CD4-positive, alpha-beta T cell treated with Interleukin-2 at 100 ng/mL for 4 hours (primary cell): ENCODE results near the gene CSN3.
"Not testable (repeated sequence)": the region's sequence is repeated elsewhere in the genome, so short reads cannot be mapped to it uniquely, and the experiment has no call there.

Experiments
- DNase-seq: peaks from one replicate; pipeline ENCODE4 v3.0.0-alpha.2; 2020; ENCODE audit warnings: low spot score

The CSN3 gene, protein sequence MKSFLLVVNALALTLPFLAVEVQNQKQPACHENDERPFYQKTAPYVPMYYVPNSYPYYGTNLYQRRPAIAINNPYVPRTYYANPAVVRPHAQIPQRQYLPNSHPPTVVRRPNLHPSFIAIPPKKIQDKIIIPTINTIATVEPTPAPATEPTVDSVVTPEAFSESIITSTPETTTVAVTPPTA

DNA sequence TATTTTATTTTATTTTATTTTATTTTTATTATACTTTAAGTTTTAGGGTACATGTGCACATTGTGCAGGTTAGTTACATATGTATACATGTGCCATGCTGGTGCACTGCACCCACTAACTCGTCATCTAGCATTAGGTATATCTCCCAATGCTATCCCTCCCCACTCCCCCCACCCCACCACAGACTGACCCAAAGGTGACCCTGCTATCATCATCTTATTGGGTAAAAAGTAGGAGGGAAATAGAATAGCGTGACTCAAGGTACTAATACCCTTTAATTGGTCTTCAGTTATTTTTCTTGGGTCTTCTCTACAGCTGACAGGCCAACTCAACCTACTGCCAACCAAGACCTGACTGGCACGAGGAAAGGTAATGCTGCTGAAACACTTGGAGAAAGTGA lies at the start of gene CSN3:
Gene CSN3 (plus strand): TSS at position 301 of the 400 bp plus-strand sequence. CDS start 2,223 bp downstream, outside the sequence.
- DNase-seq: not testable (repeated sequence)

GRCh38 chr4:70192895-70193294 lies 49.5 kb upstream of the CSN3 start:
- no peak for DNase-seq

GRCh38 chr4:70195425-70195824 lies 47.0 kb upstream of the CSN3 start, which contains the start of gene ODAM:
TSS of gene ODAM (plus strand) at chr4:70195725. CDS start at chr4:70196544, 819 bp downstream.
- no peak for DNase-seq

DNA sequence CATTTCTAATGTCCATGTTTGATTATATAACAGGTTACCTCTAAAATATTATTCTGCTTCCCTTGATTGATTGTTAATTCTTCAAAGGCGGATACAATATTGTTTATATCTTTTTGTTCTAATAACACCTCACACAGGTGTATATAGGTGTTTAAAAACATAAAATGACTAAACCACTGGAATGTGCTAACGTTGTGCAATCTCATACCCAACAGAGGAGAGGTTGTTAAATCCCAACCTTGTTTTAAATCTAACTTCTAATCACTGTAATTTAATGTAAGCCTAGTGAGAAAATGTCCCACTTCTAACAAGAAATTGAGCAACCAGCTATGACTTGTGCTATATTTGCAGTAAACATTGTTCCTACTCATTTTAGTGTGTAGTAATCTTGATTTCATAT lies 45.5 kb upstream of the CSN3 start:
- DNase-seq: no peak

DNA sequence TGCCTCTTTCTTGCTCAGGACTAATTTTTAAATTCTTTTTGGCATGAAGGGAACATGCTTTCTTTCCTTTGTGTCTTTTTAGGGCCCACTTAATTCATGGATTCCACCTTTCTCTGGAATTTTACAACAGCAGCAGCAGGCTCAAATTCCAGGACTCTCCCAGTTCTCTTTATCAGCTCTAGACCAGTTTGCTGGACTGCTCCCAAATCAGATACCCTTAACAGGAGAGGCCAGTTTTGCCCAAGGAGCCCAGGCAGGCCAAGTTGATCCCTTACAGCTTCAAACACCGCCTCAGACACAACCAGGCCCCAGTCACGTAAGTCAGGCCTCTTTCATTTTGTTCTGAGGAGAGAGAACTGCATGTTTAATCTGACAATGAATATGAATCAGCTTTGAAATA lies 44.6 kb upstream of the CSN3 start:
- DNase-seq: no peak

DNA sequence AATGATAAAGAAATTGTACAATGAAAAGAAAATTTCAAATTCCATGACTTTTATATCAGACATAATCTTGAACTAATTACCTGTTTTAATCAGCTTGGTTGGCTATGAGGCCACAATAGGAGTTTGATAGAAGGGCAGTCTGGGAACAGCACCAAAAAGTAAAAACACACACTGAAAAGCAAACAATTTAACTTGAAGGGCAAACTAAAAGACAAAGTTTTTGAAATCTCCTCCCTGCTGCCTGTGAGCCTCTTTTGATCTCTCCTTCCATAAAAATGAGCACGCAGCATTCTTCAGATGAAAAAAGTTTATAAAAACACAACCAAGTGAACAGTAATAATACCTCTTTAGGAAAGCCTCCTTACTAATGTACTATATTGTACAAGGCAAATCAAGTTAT lies 38.8 kb upstream of the CSN3 start:
- no peak for DNase-seq

GRCh38 chr4:70212752-70213151 lies 29.6 kb upstream of the CSN3 start:
- DNase-seq: not testable (repeated sequence)

- not testable (repeated sequence) for DNase-seq
These were observed 26.3 kb upstream of the CSN3 start for GRCh38 chr4:70216109-70216508.

- not testable (repeated sequence) for DNase-seq
These were observed 25.8 kb upstream of the CSN3 start for GRCh38 chr4:70216550-70216949.

DNA sequence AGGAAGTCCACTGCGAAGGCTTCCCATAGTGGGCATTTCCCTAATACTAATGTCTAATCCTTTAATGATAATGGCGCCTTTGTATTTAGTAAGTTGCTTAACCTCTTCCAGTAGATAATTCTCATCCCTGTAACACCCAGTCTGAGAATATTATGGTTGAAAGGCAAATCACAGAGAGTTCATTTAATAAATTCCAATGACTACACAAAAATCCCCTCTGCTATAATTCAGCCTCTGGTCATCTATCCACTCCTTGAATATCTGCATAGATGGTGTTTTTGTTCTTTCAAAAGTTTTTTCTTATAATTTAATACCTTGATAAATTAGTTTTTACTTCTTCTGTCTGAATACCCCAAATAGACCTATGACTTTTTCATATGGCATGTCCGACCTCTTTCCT lies 21.0 kb upstream of the CSN3 start:
- not testable (repeated sequence) for DNase-seq

- DNase-seq: not testable (repeated sequence)
These were observed 20.6 kb upstream of the CSN3 start for GRCh38 chr4:70221818-70222217.

DNA sequence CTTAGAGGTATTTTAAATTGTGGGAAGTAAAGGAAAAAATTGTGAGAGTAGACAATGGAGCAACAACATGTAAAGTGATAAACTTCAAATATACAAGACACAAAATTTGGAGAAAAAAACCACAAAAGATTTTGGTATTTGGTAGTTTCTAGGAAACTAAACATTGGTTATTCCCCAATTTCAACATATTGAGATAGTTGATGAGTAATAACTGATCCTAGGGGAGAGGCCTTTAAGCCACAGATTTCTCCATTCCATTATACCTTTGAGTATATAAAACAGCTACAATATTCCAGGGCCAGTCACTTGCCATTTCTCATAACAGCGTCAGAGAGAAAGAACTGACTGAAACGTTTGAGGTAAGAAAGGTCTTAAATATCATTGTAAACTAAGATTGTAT lies 16.6 kb upstream of the CSN3 start, which contains the start of gene FDCSP:
Gene FDCSP (plus strand): TSS at position 301 of the 400 bp plus-strand sequence. CDS start 5,071 bp downstream, outside the sequence.
- no peak for DNase-seq

GRCh38 chr4:70236125-70236524 lies 6.3 kb upstream of the CSN3 start:
- no peak for DNase-seq

DNA sequence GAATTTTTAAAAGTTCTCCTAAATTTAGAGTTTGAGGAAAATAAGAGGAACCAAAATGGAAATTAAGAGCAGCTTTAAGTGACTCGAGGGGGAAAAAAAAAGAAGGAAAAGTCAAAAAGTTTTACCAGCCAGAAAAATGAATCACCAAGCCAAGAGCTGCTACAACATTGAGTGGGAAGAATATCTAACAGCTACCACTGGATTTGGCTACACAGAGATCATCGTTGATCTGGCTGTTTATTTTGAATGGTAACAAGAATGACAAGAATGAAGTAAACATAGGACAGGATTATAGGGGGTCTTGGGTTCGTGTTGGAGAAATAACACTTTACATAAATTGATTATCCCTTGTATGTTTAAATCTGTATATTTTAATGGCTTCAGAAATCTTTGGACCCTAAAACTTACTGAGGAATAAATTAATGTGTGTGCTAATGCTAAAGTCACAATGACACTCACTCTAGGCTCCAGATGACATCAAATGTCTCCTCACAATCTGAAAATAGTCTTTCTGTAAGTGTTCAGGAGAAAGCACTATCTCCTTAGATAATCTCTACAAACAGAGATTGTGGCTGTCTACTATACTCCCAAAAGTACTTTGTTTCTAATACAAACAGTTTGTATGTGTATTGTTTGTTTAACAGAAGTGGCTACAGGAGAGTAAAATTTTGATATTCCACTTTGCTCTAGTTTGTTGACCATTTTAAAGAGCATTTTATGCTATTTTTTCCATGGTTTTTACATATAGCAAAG lies 3.1 kb upstream of the CSN3 start:
- DNase-seq: no peak

DNA sequence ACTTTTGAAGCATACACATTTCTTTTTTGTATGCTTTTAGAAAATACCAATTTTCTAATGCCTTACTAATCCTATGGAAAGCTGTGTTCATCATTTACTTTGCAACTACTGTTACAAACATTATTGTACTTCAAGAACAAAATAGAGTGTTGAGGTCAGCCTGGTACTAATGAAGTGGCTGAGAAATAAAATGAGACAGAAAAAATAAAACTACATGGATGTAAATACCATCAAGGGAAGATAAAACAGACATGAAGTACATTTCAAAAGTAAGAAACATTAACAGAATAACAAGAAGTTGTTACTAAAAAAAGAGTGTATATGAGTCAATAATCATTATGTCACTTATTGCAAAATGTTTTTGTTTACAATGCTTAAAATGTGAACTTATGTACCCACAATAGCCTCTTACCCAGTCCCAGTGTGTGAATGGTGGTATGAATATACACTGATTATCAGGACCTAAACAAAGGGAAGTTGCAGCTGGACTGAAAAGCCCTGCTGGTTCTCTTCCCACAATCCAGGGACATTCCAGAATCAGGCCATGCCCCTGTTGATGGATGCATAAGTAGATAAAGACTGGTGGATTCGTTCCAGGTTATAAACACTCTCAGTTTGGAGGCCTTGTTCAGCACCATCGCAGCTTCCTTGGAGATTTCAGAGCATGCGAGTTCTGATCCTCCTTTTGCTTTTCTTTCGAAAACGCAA lies 2.4 kb upstream of the CSN3 start:
- no peak for DNase-seq

- DNase-seq: no peak
These were observed 694 bp downstream of the CSN3 start for GRCh38 chr4:70243091-70243490.

- DNase-seq: no peak
These were observed 9.0 kb downstream of the CSN3 start for GRCh38 chr4:70251250-70251944.

DNA sequence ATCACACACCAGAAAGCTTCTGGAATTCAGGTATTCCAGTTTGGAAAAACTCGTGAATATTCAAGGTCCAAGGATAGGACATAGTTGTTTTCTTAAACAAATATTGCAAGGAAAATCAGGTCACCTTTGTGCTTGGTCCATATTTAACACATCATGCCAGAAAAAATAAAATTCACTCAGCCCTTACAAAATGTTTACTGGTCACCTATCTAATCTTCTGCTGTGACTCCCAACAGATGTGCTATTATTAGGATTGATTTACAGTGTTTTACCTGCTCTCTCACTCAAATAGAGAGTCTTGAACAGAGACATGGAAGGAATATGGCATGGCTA lies 9.5 kb downstream of the CSN3 start:
- DNase-seq: no peak

DNA sequence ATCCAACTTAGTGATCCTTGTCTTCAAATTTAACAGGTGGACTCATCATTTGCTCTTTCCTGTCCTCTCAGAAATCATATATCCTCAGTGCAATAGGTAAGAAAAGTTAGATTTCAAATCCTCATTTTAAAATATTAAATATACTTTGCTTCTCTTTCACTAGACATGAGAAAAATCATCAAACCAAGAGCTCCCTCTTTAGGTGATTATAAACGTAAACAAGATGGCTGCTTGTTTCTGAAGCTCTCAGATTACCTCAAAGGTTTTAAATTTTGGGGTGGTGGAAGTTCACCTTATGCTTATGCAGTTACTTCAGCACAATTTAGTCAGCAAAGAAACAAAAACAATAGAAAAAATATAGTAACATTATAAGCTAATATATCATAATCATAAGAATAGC lies 27.3 kb downstream of the CSN3 start:
- no peak for DNase-seq

GRCh38 chr4:70277121-70277520 lies 34.7 kb downstream of the CSN3 start:
- DNase-seq: no peak

- DNase-seq: no peak
These were observed 38.2 kb downstream of the CSN3 start for GRCh38 chr4:70280567-70280966.

- DNase-seq: no peak
These were observed 46.3 kb downstream of the CSN3 start for GRCh38 chr4:70288651-70289050.
